Loucy (cell line): ENCODE results near the gene ABHD18.

ENCODE experiments used
- H2AFZ ChIP-seq: fragments of 200-600 bp; sonication (generic); 2 replicates; pipeline ENCODE4 v1.6.0; 2016; ENCODE audit warnings: antibody characterized with exemption, mild to moderate bottlenecking, low read length, moderate library complexity
- H3F3A ChIP-seq: fragments of 200-600 bp; 2 replicates; pipeline ENCODE4 v1.6.0; 2016; ENCODE audit warnings: antibody characterized with exemption, low read depth, mild to moderate bottlenecking
- H3K27me3 ChIP-seq: fragments of 200-600 bp; sonication (generic); 2 replicates; pipeline ENCODE4 v1.6.1; 2014; ENCODE audit warnings: low read length, mild to moderate bottlenecking; ENCODE audit not compliant: insufficient read depth, poor library complexity, severe bottlenecking
- H3K36me3 ChIP-seq: fragments of 200-600 bp; sonication (generic); 2 replicates; pipeline ENCODE4 v1.6.1; 2016; ENCODE audit warnings: low read length; ENCODE audit not compliant: insufficient read depth
- H3K4me1 ChIP-seq: fragments of 200-600 bp; sonication (generic); 2 replicates; pipeline ENCODE4 v1.5.1; 2014; ENCODE audit warnings: low read length, mild to moderate bottlenecking; ENCODE audit not compliant: insufficient read depth, poor library complexity, severe bottlenecking
- H3K4me2 ChIP-seq: fragments of 200-600 bp; sonication (generic); 2 replicates; pipeline ENCODE4 v1.6.0; 2014; ENCODE audit warnings: antibody characterized with exemption, low read length, low read depth, mild to moderate bottlenecking; ENCODE audit not compliant: poor library complexity, severe bottlenecking
- H3K4me3 ChIP-seq: fragments of 200-600 bp; sonication (generic); 2 replicates; pipeline ENCODE4 v1.5.1; 2014; ENCODE audit warnings: low read length, mild to moderate bottlenecking, mixed read lengths; ENCODE audit not compliant: poor library complexity, severe bottlenecking
- H3K79me2 ChIP-seq: fragments of 200-600 bp; sonication (generic); 2 replicates; pipeline ENCODE4 v1.6.1; 2014; ENCODE audit warnings: low read length; ENCODE audit not compliant: insufficient read depth
- H3K9ac ChIP-seq: fragments of 200-600 bp; sonication (generic); 2 replicates; pipeline ENCODE4 v1.6.0; 2014; ENCODE audit warnings: mild to moderate bottlenecking, low read depth, low read length, moderate library complexity; ENCODE audit not compliant: poor library complexity, severe bottlenecking
- H3K9me2 ChIP-seq: fragments of 200-600 bp; sonication (generic); replicated peaks from 2 replicates; pipeline ENCODE4 v1.6.1; 2016; ENCODE audit warnings: low read depth, low read length, mixed read lengths
- H3K9me3 ChIP-seq: fragments of 200-600 bp; sonication (generic); 2 replicates; pipeline ENCODE4 v1.6.1; 2014; ENCODE audit warnings: mild to moderate bottlenecking, antibody characterized with exemption, low read length, low read depth; ENCODE audit not compliant: insufficient read depth
- H4K20me1 ChIP-seq: fragments of 200-600 bp; sonication (generic); 2 replicates; pipeline ENCODE4 v1.6.0; 2014; ENCODE audit warnings: antibody characterized with exemption, low read length, mild to moderate bottlenecking; ENCODE audit not compliant: insufficient read depth, poor library complexity, severe bottlenecking
- EZH2phosphoT487 ChIP-seq: fragments of 200-600 bp; IDR thresholded peaks from 2 replicates; pipeline ENCODE4 v1.6.1; 2018; ENCODE audit warnings: antibody characterized with exemption, mild to moderate bottlenecking, moderate library complexity, borderline replicate concordance
- TF ChIP-seq, protein P1 (sequence below): fragments of 200-600 bp; sonication (generic); conservative IDR thresholded peaks from 2 replicates; pipeline ENCODE4 v1.5.1; 2014; ENCODE audit warnings: mild to moderate bottlenecking, antibody characterized with exemption, low read length

ABHD18 gene

DNA sequence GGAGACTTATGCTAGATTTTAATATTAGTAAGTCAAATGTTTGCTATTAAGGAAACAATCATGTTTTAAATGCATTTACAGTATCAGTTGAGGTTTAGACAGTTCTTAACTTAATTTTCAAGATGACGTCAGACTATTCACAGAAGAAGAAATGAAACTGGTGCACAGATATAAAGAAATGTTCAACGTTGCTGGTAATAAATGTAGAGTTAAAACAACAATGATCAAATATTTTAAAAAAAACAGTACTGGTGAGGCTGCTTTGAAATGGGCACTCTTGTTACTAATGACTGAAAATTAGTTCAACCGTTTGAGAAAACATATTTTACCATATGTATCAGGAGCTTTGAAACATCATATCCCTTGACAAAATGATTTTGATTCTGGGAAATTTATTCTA is 44.2 kb downstream of the ABHD18 start:
- Histone ChIP-seq H2AFZ (no peak overlapping the region), H3K4me1 (no peaks in the 10 kb centered on the region), H3K79me2 (no peaks in the 10 kb centered on the region), H3K4me3 (no peak overlapping the region), H3K27me3 (no peaks in the 10 kb centered on the region), H3K9me3 (no peaks in the 10 kb centered on the region), H3F3A (no peaks in the 10 kb centered on the region), H3K36me3 (peaks cover 25% of the 10 kb centered on the region; the same call in 1 of the 2 replicates), H4K20me1 (no peaks in the 10 kb centered on the region), H3K4me2 (no peak overlapping the region), H3K9ac (no peak overlapping the region), H3K9me2 (no peaks in the 10 kb centered on the region)
- TF ChIP-seq EZH2phosphoT487: no peak
- TF ChIP-seq, protein P1, sequence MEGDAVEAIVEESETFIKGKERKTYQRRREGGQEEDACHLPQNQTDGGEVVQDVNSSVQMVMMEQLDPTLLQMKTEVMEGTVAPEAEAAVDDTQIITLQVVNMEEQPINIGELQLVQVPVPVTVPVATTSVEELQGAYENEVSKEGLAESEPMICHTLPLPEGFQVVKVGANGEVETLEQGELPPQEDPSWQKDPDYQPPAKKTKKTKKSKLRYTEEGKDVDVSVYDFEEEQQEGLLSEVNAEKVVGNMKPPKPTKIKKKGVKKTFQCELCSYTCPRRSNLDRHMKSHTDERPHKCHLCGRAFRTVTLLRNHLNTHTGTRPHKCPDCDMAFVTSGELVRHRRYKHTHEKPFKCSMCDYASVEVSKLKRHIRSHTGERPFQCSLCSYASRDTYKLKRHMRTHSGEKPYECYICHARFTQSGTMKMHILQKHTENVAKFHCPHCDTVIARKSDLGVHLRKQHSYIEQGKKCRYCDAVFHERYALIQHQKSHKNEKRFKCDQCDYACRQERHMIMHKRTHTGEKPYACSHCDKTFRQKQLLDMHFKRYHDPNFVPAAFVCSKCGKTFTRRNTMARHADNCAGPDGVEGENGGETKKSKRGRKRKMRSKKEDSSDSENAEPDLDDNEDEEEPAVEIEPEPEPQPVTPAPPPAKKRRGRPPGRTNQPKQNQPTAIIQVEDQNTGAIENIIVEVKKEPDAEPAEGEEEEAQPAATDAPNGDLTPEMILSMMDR: no peak

DNA sequence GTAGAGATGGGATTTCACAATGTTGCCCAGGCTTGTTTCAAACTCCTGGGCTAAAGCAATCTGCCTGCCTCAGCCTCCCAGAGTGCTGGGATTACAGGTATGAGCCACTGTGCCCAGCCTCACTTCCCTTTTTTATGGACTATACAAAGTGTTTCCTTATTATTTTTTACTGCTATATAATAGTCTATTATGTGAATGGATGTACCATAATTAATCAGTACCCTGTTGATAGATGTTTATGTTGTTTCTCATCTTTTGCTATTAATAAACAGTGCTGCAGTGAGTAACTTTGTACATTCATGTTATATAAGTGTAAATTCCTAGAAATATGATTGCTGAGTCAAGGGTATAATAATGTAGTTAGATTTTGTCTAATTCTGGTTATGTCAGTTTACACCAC is 60.1 kb downstream of the ABHD18 start:
- no peaks in the 10 kb centered on the region for H3K9me3 ChIP-seq
- H3K4me1 ChIP-seq: no peaks in the 10 kb centered on the region
- H2AFZ ChIP-seq: no peak overlapping the region
- H3K79me2 ChIP-seq: no peaks in the 10 kb centered on the region
- H3K9ac ChIP-seq: no peak overlapping the region
- H3K4me3 ChIP-seq: no peak overlapping the region
- H3F3A ChIP-seq: no peaks in the 10 kb centered on the region
- H3K4me2 ChIP-seq: no peak overlapping the region
- H4K20me1 ChIP-seq: no peaks in the 10 kb centered on the region
- TF ChIP-seq EZH2phosphoT487: no peak
- TF ChIP-seq, protein P1: no peak
- no peaks in the 10 kb centered on the region for H3K9me2 ChIP-seq
- no peaks in the 10 kb centered on the region for H3K27me3 ChIP-seq
- peaks cover 40% of the 10 kb centered on the region for H3K36me3 ChIP-seq

DNA sequence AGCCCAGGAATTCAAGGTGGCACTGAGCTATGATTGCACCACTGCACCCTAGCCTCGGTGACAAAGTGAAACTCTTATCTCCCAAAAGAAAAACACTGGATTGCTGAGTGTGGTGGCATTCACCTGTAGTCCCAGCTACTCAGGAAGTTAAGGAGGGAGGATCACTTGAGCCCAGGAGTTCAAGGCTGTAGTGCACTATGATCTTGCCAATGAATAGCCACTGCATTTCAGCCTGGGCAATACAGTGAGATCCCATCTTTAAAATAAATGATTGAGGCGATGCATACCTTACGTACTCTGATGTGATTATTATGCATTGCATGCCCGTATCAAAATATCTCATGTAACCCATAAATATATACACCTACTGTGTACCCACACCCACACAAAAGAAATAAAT is 64.7 kb downstream of the ABHD18 start:
- H3K9me3 ChIP-seq: no peaks in the 10 kb centered on the region
- peaks cover 16% of the 10 kb centered on the region for H3K36me3 ChIP-seq
- no peaks in the 10 kb centered on the region for H3K27me3 ChIP-seq
- TF ChIP-seq, protein P1: no peak
- TF ChIP-seq EZH2phosphoT487: no peak
- H4K20me1 ChIP-seq: no peaks in the 10 kb centered on the region
- no peaks in the 10 kb centered on the region for H3K4me1 ChIP-seq
- no peaks in the 10 kb centered on the region for H3F3A ChIP-seq
- no peak overlapping the region for H3K4me2 ChIP-seq
- H3K79me2 ChIP-seq: no peaks in the 10 kb centered on the region
- H3K9ac ChIP-seq: no peak overlapping the region
- H2AFZ ChIP-seq: no peak overlapping the region
- no peaks in the 10 kb centered on the region for H3K9me2 ChIP-seq
- H3K4me3 ChIP-seq: no peak overlapping the region
